GM12878 (cell line): ENCODE measurements around the gene SLC45A3. TPM values are rescaled to one million over a fixed set of nuclear protein-coding genes. Genes with fewer than 3 reads are reported as not detected.

Source experiments
- ATAC-seq: fragments of 200-7000 bp; cut with Tn5 transposase; 3 replicates; pipeline ENCODE4 v1.9.1; 2020; ENCODE audit warnings: mild to moderate bottlenecking, moderate library complexity
- BruUV-seq: library from RNA; stranded (reverse); fragments of 400-500 nt; replicated peaks from 2 replicates; lab custom pipeline; 2021; lab: Mats Ljungman, UMichigan
- CTCF ChIA-PET: fragments of 300-600 bp; sonication (Branson Sonifier 250); formaldehyde crosslinking; extraction: SDS; loops from one replicate; lab custom pipeline; 2021; ENCODE audit warnings: inconsistent platforms; lab: Yijun Ruan, JAX
- POLR2A ChIA-PET: fragments of 350-600 bp; formaldehyde crosslinking; extraction: SDS; loops from one replicate; lab custom pipeline; 2021; ENCODE audit warnings: inconsistent platforms; lab: Charles Lee
- RAD21 ChIA-PET: fragments of 300-600 bp; sonication (Branson Sonifier 250); formaldehyde crosslinking; loops from one replicate; lab custom pipeline; 2023; ENCODE audit warnings: antibody characterized with exemption; ENCODE audit not compliant: unreplicated experiment; lab: Charles Lee
- SMC1A ChIA-PET: fragments of 300-600 bp; sonication (Branson Sonifier 250); formaldehyde crosslinking; loops from one replicate; lab custom pipeline; 2023; ENCODE audit not compliant: unreplicated experiment, uncharacterized antibody; lab: Charles Lee
- DNase-seq: peaks from one replicate; pipeline ENCODE4 v3.0.0-alpha.2; 2011; ENCODE audit warnings: low read depth, low spot score
- FAIRE-seq: peaks from 3 replicates; lab custom pipeline; 2011; peaks lifted over from hg19 to GRCh38; lab: Jason Lieb, UNC
- H2AFZ ChIP-seq: 2 replicates; pipeline ENCODE4 v1.6.0; 2011; ENCODE audit warnings: low read depth, low read length, control low read depth; ENCODE audit not compliant: control insufficient read depth
- H3K27ac ChIP-seq: 2 replicates; pipeline ENCODE4 v1.5.1; 2011; ENCODE audit warnings: control low read depth; ENCODE audit not compliant: control insufficient read depth, insufficient read depth
- H3K27me3 ChIP-seq, 2 experiments: replicated peaks in 1 of 2; 2 replicates each; pipeline versions ENCODE4 v1.6.0 to v1.6.1; 2011; ENCODE audit warnings: low read length in 1 of 2; ENCODE audit not compliant: control insufficient read depth in 2 of 2, insufficient read depth in 2 of 2
- H3K36me3 ChIP-seq, 2 experiments: 2 replicates each; pipeline ENCODE4 v1.5.1; 2011; ENCODE audit warnings: low read length in 1 of 2; ENCODE audit not compliant: control insufficient read depth in 2 of 2, insufficient read depth in 2 of 2
- H3K4me1 ChIP-seq: 2 replicates; pipeline ENCODE4 v1.6.1; 2011; ENCODE audit warnings: mild to moderate bottlenecking, low read length, moderate library complexity, mixed read lengths; ENCODE audit not compliant: control insufficient read depth, insufficient read depth
- H3K4me2 ChIP-seq: 2 replicates; pipeline ENCODE4 v1.6.0; 2011; ENCODE audit warnings: control low read depth; ENCODE audit not compliant: control insufficient read depth, insufficient read depth
- H3K4me3 ChIP-seq: fragments of 200-600 bp; sonication (generic); 2 replicates; pipeline ENCODE4 v1.5.1; 2016
- H3K79me2 ChIP-seq: 2 replicates; pipeline ENCODE4 v1.6.0; 2011; ENCODE audit warnings: low read length; ENCODE audit not compliant: control insufficient read depth, insufficient read depth
- H3K9ac ChIP-seq: 2 replicates; pipeline ENCODE4 v1.8.0; 2011; ENCODE audit warnings: low read length, control low read depth, mixed read lengths; ENCODE audit not compliant: control insufficient read depth, insufficient read depth
- H3K9me3 ChIP-seq: replicated peaks from 3 replicates; pipeline ENCODE4 v1.5.1; 2011; ENCODE audit warnings: mild to moderate bottlenecking, low read length; ENCODE audit not compliant: control insufficient read depth, insufficient read depth
- H4K20me1 ChIP-seq: 2 replicates; pipeline ENCODE4 v1.6.0; 2011; ENCODE audit not compliant: control insufficient read depth, insufficient read depth
- CREB1 ChIP-seq: IDR thresholded peaks from 2 replicates; pipeline ENCODE4 v1.6.1; 2012; ENCODE audit warnings: low read depth, mild to moderate bottlenecking, inconsistent platforms
- CTCF ChIP-seq, 3 experiments: IDR thresholded peaks in 2 of 3; conservative IDR thresholded peaks in 1 of 3; 2 replicates each; pipeline ENCODE4 v1.5.1; 2011; ENCODE audit warnings: low read depth in 3 of 3, low read length in 3 of 3, mild to moderate bottlenecking in 3 of 3, control low read depth in 2 of 3, moderate library complexity in 2 of 3, inconsistent platforms in 1 of 3, mixed read lengths in 1 of 3; ENCODE audit not compliant: control insufficient read depth in 2 of 3, insufficient read depth in 1 of 3; ENCODE audit errors: extremely low read depth in 1 of 3
- ETV6 ChIP-seq, 2 experiments: fragments of 450-650 bp in 1 of 2; IDR thresholded peaks in 1 of 2; conservative IDR thresholded peaks in 1 of 2; 2 replicates each; pipeline ENCODE4 v1.6.1; 2014; ENCODE audit warnings: antibody characterized with exemption in 1 of 2, borderline replicate concordance in 1 of 2, low read depth in 1 of 2, mild to moderate bottlenecking in 1 of 2, moderate library complexity in 1 of 2
- IRF4 ChIP-seq: IDR thresholded peaks from 2 replicates; pipeline ENCODE4 v1.6.1; 2011; ENCODE audit warnings: low read depth, low read length
- MYC ChIP-seq: IDR thresholded peaks from 2 replicates; pipeline ENCODE4 v1.6.1; 2011; ENCODE audit warnings: mild to moderate bottlenecking, low read length, moderate library complexity, inconsistent platforms; ENCODE audit not compliant: insufficient read depth, insufficient replicate concordance, insufficient read length, severe bottlenecking
- NFIC ChIP-seq: IDR thresholded peaks from 2 replicates; pipeline ENCODE4 v1.6.1; 2012; ENCODE audit warnings: low read depth, mild to moderate bottlenecking, inconsistent platforms, low read length, moderate library complexity
- NFYA ChIP-seq: IDR thresholded peaks from 2 replicates; pipeline ENCODE4 v1.6.1; 2011; ENCODE audit warnings: low read depth, mild to moderate bottlenecking, low read length, improper control_type of control experiment, borderline replicate concordance
- PML ChIP-seq: IDR thresholded peaks from 2 replicates; pipeline ENCODE4 v1.6.1; 2012; ENCODE audit warnings: low read length, inconsistent platforms
- RELA ChIP-seq: fragments of 450-650 bp; IDR thresholded peaks from 2 replicates; pipeline ENCODE4 v1.8.0; 2014; ENCODE audit warnings: borderline replicate concordance; ENCODE audit not compliant: partially characterized antibody
- SIX5 ChIP-seq: IDR thresholded peaks from 2 replicates; pipeline ENCODE4 v1.6.1; 2011; ENCODE audit warnings: mild to moderate bottlenecking, low read depth, low read length, moderate library complexity; ENCODE audit not compliant: severe bottlenecking
- SUPT20H ChIP-seq: IDR thresholded peaks from 2 replicates; pipeline ENCODE4 v1.6.1; 2011; ENCODE audit warnings: low read depth, mild to moderate bottlenecking, low read length, moderate library complexity, borderline replicate concordance; ENCODE audit not compliant: control insufficient read depth
- TCF3 ChIP-seq: IDR thresholded peaks from 2 replicates; pipeline ENCODE4 v1.6.1; 2012; ENCODE audit warnings: low read depth, mild to moderate bottlenecking, low read length, borderline replicate concordance; ENCODE audit not compliant: insufficient read depth
- ZBTB40 ChIP-seq: fragments of 450-650 bp; IDR thresholded peaks from 2 replicates; pipeline ENCODE4 v1.6.1; 2016; ENCODE audit warnings: mild to moderate bottlenecking, moderate library complexity, borderline replicate concordance
- ZNF217 ChIP-seq: fragments of 450-650 bp; IDR thresholded peaks from 2 replicates; pipeline ENCODE4 v1.6.1; 2017; ENCODE audit warnings: antibody characterized with exemption, mild to moderate bottlenecking
- ZSCAN29 ChIP-seq: fragments of 450-650 bp; IDR thresholded peaks from 2 replicates; pipeline ENCODE4 v1.6.1; 2017; ENCODE audit warnings: mild to moderate bottlenecking, moderate library complexity
- WGBS: methylation state at CpG from one replicate; pipeline ENCODE4 v1.1.6; 2016; ENCODE audit warnings: low lambda C conversion rate; ENCODE audit not compliant: insufficient replicate concordance, insufficient coverage; ENCODE audit errors: missing lambda C conversion rate; 5-methylcytosine and 5-hydroxymethylcytosine counted together
- in situ Hi-C: fragments of 300-500 bp; cut with MboI; formaldehyde crosslinking; loops from 9 replicates; pipeline ENCODE4 v1.14.3; 2018; ENCODE audit warnings: mixed read lengths
- intact Hi-C: fragments of 100-400 bp; cut with micrococcal nuclease; formaldehyde crosslinking; loops from one replicate; pipeline ENCODE4 v1.14.2; 2022; ENCODE audit not compliant: unreplicated experiment
- polyA plus RNA-seq, 11 experiments: library from polyadenylated mRNA; depleted of rRNA in 4 of 11; unstranded in 6 of 11; stranded (reverse) in 5 of 11; fragments of >200 nt; fragmentation: Nextera tagmentation in 4 of 11; fragmentation: Illumina TruSeq in 1 of 11; extraction: Ambion mirVana in 4 of 11; extraction: Trizol in 1 of 11; gene quantifications; 1 replicate in 1 of 11; 2 replicates in 10 of 11; pipeline versions ENCODE4 v1.2.1 to v1.2.3, GENCODE V29; 2011 to 2016; ENCODE audit warnings: inconsistent platforms in 2 of 11, missing spikeins in 2 of 11, low read depth in 1 of 11
- total RNA-seq, 4 experiments: library from RNA; depleted of rRNA in 3 of 4; stranded (reverse); fragments of >200 nt in 3 of 4; fragmentation: Illumina TruSeq in 1 of 4; extraction: Trizol in 1 of 4; gene quantifications; 2 replicates each; pipeline versions ENCODE4 v1.2.1 to v1.2.3, GENCODE V29; 2013 to 2021

Gene SLC45A3
- total and polyA plus RNA-seq, 10 of the 15 experiments (the other 5 are each of a cell fraction or from before 2014, with no cell fraction given) = 0.26 to 10.3 (median 4.1) TPM

- in situ Hi-C loops = no loop called here
- BruUV-seq = no TSS peak
- ChIA-PET RAD21 (interaction anchor here (0.8 to 11.4 kb wide), 15 partner anchors 8 to 355 kb away, joined by 3 to 194 read pairs (median 9); partner anchors contain the start of genes ELK4, NUCKS1 and SLC45A3), POLR2A (interaction anchor here (0.6 to 7.8 kb wide), 15 partner anchors 10 to 105 kb away, joined by 3 to 89 read pairs (median 7); partner anchors contain the start of genes NUCKS1, RAB29 and SLC45A3), CTCF (interaction anchor here (1.0 to 31.9 kb wide), 11 partner anchors 9 to 308 kb away, joined by 3 to 1339 read pairs (median 6); partner anchors contain the start of gene SLC45A3), SMC1A (interaction anchor here (0.6 to 26.7 kb wide), 15 partner anchors 10 to 307 kb away, joined by 3 to 1008 read pairs (median 12); partner anchors contain the start of genes ELK4, RAB29 and SLC45A3)
- intact Hi-C loops = no loop called here
- Histone ChIP-seq H3K4me2 (peak overlapping the region; percentile 61), H2AFZ (peak overlapping the region; percentile 55), H3K79me2 (peaks cover 5% of the 10 kb centered on the region), H3K27ac (peak overlapping the region; percentile 71), H3K9ac (peak overlapping the region; percentile 65), H4K20me1 (0 out of 2 replicates have a peak, but pooled peaks cover 7% of the 10 kb centered on the region), H3K9me3 (no peaks in the 10 kb centered on the region), H3K4me3 (peak overlapping the region; percentile 51; the same call in 1 of the 2 replicates), H3K36me3 (no peaks in the 10 kb centered on the region), H3K4me1 (peaks cover 77% of the 10 kb centered on the region), H3K27me3 (no peaks in the 10 kb centered on the region)
- FAIRE-seq = no peak
- ATAC-seq = peak; percentile 54
- no peak for DNase-seq
- WGBS = under 1% methylated on average over 19 of the region's 20 CpGs
- TF ChIP-seq ZNF217 (no peak), ZSCAN29 (no peak), IRF4 (no peak), SIX5 (no peak), PML (no peak), MYC (no peak), SUPT20H (no peak), ETV6 (conservative IDR thresholded peaks at IDR 0.05 in 1 of 2, IDR thresholded peaks at IDR 0.05 in 1 of 2; ENCODE audit: borderline replicate concordance in 1 of 2, low read depth in 1 of 2) (no peak), NFIC (no peak; the same call in 1 of the 2 replicates), CTCF (IDR thresholded peaks at IDR 0.05 in 2 of 3, conservative IDR thresholded peaks at IDR 0.05 in 1 of 3; ENCODE audit: control insufficient read depth in 2 of 3, extremely low read depth in 1 of 3, insufficient read depth in 1 of 3, low read depth in 3 of 3, low read length in 3 of 3) (no peak), ZBTB40 (no peak), CREB1 (no peak), NFYA (no peak), RELA (no peak), TCF3 (no peak)
Observed at GRCh38 chr1:205669341-205670149, 10.8 kb downstream of the SLC45A3 start.
